H1 (cell line): ENCODE results near the gene AP5Z1. TPM values are rescaled to one million over a fixed set of nuclear protein-coding genes. Genes with fewer than 3 reads are reported as not detected.
"Not testable (repeated sequence)": the region's sequence is repeated elsewhere in the genome, so short reads cannot be mapped to it uniquely, and the experiment has no call there.

Experiments
- CTCF ChIA-PET: fragments of 300-600 bp; sonication (Branson Sonifier 250); formaldehyde crosslinking; loops from one replicate; lab custom pipeline; 2021; ENCODE audit not compliant: partially characterized antibody; lab: Charles Lee
- POLR2A ChIA-PET: fragments of 300-600 bp; sonication (Branson Sonifier 250); formaldehyde crosslinking; loops from one replicate; lab custom pipeline; 2021; ENCODE audit warnings: inconsistent platforms; ENCODE audit not compliant: partially characterized antibody; lab: Charles Lee
- DNase-seq, 2 experiments: peaks; one replicate each; pipeline versions ENCODE4 v3.0.0 to v3.0.0-alpha.2; 2010 to 2022; ENCODE audit warnings: low spot score in 2 of 2, low read depth in 1 of 2, mixed read lengths in 1 of 2
- FAIRE-seq: peaks from 2 replicates; lab custom pipeline; 2011; peaks lifted over from hg19 to GRCh38; lab: Jason Lieb, UNC
- H2AFZ ChIP-seq: 2 replicates; pipeline ENCODE4 v1.8.1; 2012; ENCODE audit warnings: low read length, inconsistent platforms
- H2AK5ac ChIP-seq: 2 replicates; pipeline ENCODE4 v1.6.1; 2013; ENCODE audit warnings: low read depth, low read length
- H2BK120ac ChIP-seq: replicated peaks from 2 replicates; pipeline ENCODE3; 2013; ENCODE audit warnings: low read depth, low read length, inconsistent platforms
- H2BK12ac ChIP-seq: 2 replicates; pipeline ENCODE4 v1.6.1; 2013; ENCODE audit warnings: low read depth, low read length
- H2BK15ac ChIP-seq: 2 replicates; pipeline ENCODE4 v1.6.1; 2013; ENCODE audit warnings: low read length
- H2BK20ac ChIP-seq: 2 replicates; pipeline ENCODE4 v1.6.1; 2013; ENCODE audit warnings: low read length
- H2BK5ac ChIP-seq: 2 replicates; pipeline ENCODE4 v1.6.1; 2013; ENCODE audit warnings: low read depth, low read length
- H3K14ac ChIP-seq: 2 replicates; pipeline ENCODE4 v1.6.1; 2013; ENCODE audit warnings: inconsistent platforms; ENCODE audit not compliant: insufficient read length
- H3K18ac ChIP-seq: 2 replicates; pipeline ENCODE4 v1.6.1; 2013; ENCODE audit warnings: low read length; ENCODE audit errors: extremely low read depth
- H3K23ac ChIP-seq: 2 replicates; pipeline ENCODE4 v1.6.1; 2013; ENCODE audit warnings: inconsistent platforms; ENCODE audit not compliant: insufficient read length
- H3K23me2 ChIP-seq: 2 replicates; pipeline ENCODE4 v1.6.1; 2013; ENCODE audit warnings: low read depth, low read length
- H3K27ac ChIP-seq: 2 replicates; pipeline ENCODE4 v1.6.1; 2011; ENCODE audit warnings: low read depth, low read length, inconsistent platforms
- H3K27me3 ChIP-seq, 4 experiments: replicated peaks in 1 of 4; 1 replicate in 1 of 4; 2 replicates in 3 of 4; pipeline versions ENCODE4 v1.6.1 to v1.8.1; 2011 to 2013; ENCODE audit warnings: low read length in 3 of 4, mild to moderate bottlenecking in 3 of 4, inconsistent platforms in 2 of 4, mixed read lengths in 2 of 4, moderate library complexity in 1 of 4; ENCODE audit not compliant: control insufficient read depth in 3 of 4, insufficient read depth in 3 of 4; ENCODE audit errors: extremely low read depth in 1 of 4
- H3K36me3 ChIP-seq, 4 experiments: 2 replicates each; pipeline versions ENCODE4 v1.6.1 to v1.8.1; 2011 to 2013; ENCODE audit warnings: mild to moderate bottlenecking in 4 of 4, low read length in 3 of 4, moderate library complexity in 2 of 4, control low read depth in 1 of 4, inconsistent platforms in 1 of 4; ENCODE audit not compliant: insufficient read depth in 4 of 4, control insufficient read depth in 2 of 4
- H3K4ac ChIP-seq: replicated peaks from 2 replicates; pipeline ENCODE3; 2013; ENCODE audit warnings: low read length, low read depth, mixed read lengths, inconsistent platforms; ENCODE audit not compliant: insufficient read length
- H3K4me1 ChIP-seq, 4 experiments: replicated peaks in 1 of 4; 1 replicate in 1 of 4; 2 replicates in 3 of 4; pipeline versions ENCODE4 v1.6.1 to v1.8.1; 2011 to 2013; ENCODE audit warnings: low read length in 3 of 4, inconsistent platforms in 2 of 4, mixed read lengths in 1 of 4; ENCODE audit not compliant: insufficient read depth in 4 of 4, control insufficient read depth in 3 of 4
- H3K4me2 ChIP-seq, 2 experiments: 2 replicates each; pipeline versions ENCODE4 v1.6.1 to v1.8.1; 2011 to 2013; ENCODE audit warnings: low read depth in 2 of 2, low read length in 2 of 2, control low read depth in 1 of 2, inconsistent platforms in 1 of 2, mild to moderate bottlenecking in 1 of 2; ENCODE audit not compliant: insufficient read depth in 1 of 2
- H3K4me3 ChIP-seq, 4 experiments: fragments of 200-600, 300-600 bp in 1 of 4; sonication (generic), shearing (Covaris generic), sonication (Bioruptor Twin) in 1 of 4; 2 replicates each; pipeline versions ENCODE4 v1.5.1 to v1.8.1; 2011 to 2016; ENCODE audit warnings: low read length in 4 of 4, low read depth in 3 of 4, control low read depth in 2 of 4, inconsistent platforms in 2 of 4, mild to moderate bottlenecking in 2 of 4, mixed read lengths in 1 of 4, moderate library complexity in 1 of 4; ENCODE audit not compliant: insufficient read depth in 2 of 4; ENCODE audit errors: extremely low read depth in 1 of 4
- H3K56ac ChIP-seq: replicated peaks from 2 replicates; pipeline ENCODE3; 2013; ENCODE audit warnings: low read depth, mild to moderate bottlenecking, mixed read lengths, low read length, inconsistent platforms; ENCODE audit not compliant: insufficient read length
- H3K79me1 ChIP-seq: 2 replicates; pipeline ENCODE4 v1.6.1; 2013; ENCODE audit warnings: low read depth, low read length, control low read depth
- H3K79me2 ChIP-seq, 2 experiments: 2 replicates each; pipeline versions ENCODE4 v1.6.1 to v1.8.1; 2012 to 2013; ENCODE audit warnings: low read length in 2 of 2, mild to moderate bottlenecking in 2 of 2, inconsistent platforms in 1 of 2; ENCODE audit not compliant: insufficient read depth in 2 of 2, control insufficient read depth in 1 of 2
- H3K9ac ChIP-seq, 4 experiments: replicated peaks in 1 of 4; 1 replicate in 1 of 4; 2 replicates in 3 of 4; pipeline versions ENCODE4 v1.6.1 to v1.8.1; 2011 to 2013; ENCODE audit warnings: low read depth in 3 of 4, low read length in 3 of 4, control low read depth in 2 of 4, mild to moderate bottlenecking in 2 of 4, moderate library complexity in 2 of 4, inconsistent platforms in 1 of 4; ENCODE audit errors: extremely low read depth in 1 of 4
- H3K9me3 ChIP-seq, 2 experiments: 2 replicates each; pipeline versions ENCODE4 v1.6.1 to v1.8.1; 2012 to 2013; ENCODE audit warnings: mild to moderate bottlenecking in 2 of 2, moderate library complexity in 2 of 2, control low read depth in 1 of 2, inconsistent platforms in 1 of 2, low read depth in 1 of 2, low read length in 1 of 2, mixed read lengths in 1 of 2; ENCODE audit not compliant: insufficient read depth in 2 of 2
- H4K20me1 ChIP-seq, 2 experiments: replicated peaks in 1 of 2; 2 replicates each; pipeline versions ENCODE3 to v1.8.1; 2011 to 2013; ENCODE audit warnings: inconsistent platforms in 2 of 2, low read length in 2 of 2, mild to moderate bottlenecking in 1 of 2; ENCODE audit not compliant: insufficient read depth in 2 of 2, control insufficient read depth in 1 of 2
- H4K5ac ChIP-seq: 2 replicates; pipeline ENCODE4 v1.6.1; 2013; ENCODE audit warnings: low read length, low read depth, mixed read lengths, inconsistent platforms; ENCODE audit not compliant: insufficient read length
- H4K8ac ChIP-seq: 2 replicates; pipeline ENCODE4 v1.8.0; 2013; ENCODE audit warnings: mild to moderate bottlenecking, moderate library complexity, low read length, inconsistent platforms; ENCODE audit not compliant: insufficient read depth; ENCODE audit errors: extremely low read depth
- H4K91ac ChIP-seq: replicated peaks from 2 replicates; pipeline ENCODE3; 2013; ENCODE audit warnings: low read length, mixed read lengths, inconsistent platforms; ENCODE audit not compliant: insufficient read length
- CBX5 ChIP-seq: fragments of 300-800, 300-1000 bp; sonication (generic); IDR thresholded peaks from 2 replicates; pipeline ENCODE4 v1.7.1; 2016; ENCODE audit warnings: antibody characterized with exemption, low read length, low read depth
- MAX ChIP-seq: IDR thresholded peaks from 2 replicates; pipeline ENCODE4 v1.6.1; 2012; ENCODE audit warnings: inconsistent platforms
- RFX5 ChIP-seq: IDR thresholded peaks from 2 replicates; pipeline ENCODE4 v1.6.1; 2011; ENCODE audit warnings: low read depth, low read length, improper control_type of control experiment, borderline replicate concordance
- RXRA ChIP-seq: IDR thresholded peaks from 2 replicates; pipeline ENCODE4 v1.6.1; 2011; ENCODE audit warnings: low read depth, mild to moderate bottlenecking, low read length, moderate library complexity; ENCODE audit not compliant: insufficient read depth
- SIX5 ChIP-seq: IDR thresholded peaks from 2 replicates; pipeline ENCODE4 v1.6.1; 2011; ENCODE audit warnings: mild to moderate bottlenecking, low read depth, low read length
- whole genome bisulfite sequencing, 2 experiments: shearing (Covaris generic) in 1 of 2; methylation state at CpG; one replicate each; pipeline versions ENCODE4 v1.1.6 to v1.1.7; 2013 to 2015; ENCODE audit warnings: low lambda C conversion rate in 2 of 2, mixed read lengths in 2 of 2, inconsistent platforms in 1 of 2, low coverage in 1 of 2, missing lambda C conversion rate in 1 of 2; ENCODE audit not compliant: insufficient replicate concordance in 2 of 2, insufficient coverage in 1 of 2, insufficient read length in 1 of 2; ENCODE audit errors: extremely low coverage in 1 of 2, missing lambda C conversion rate in 1 of 2; 5-methylcytosine and 5-hydroxymethylcytosine counted together
- polyA plus RNA-seq, 7 experiments: library from polyadenylated mRNA; depleted of rRNA in 3 of 7; stranded (reverse) in 5 of 7; unstranded in 2 of 7; fragments of >200 nt in 5 of 7; fragments of 200-250 nt in 2 of 7; gene quantifications; 1 replicate in 5 of 7; 2 replicates in 1 of 7; 4 replicates in 1 of 7; pipeline versions ENCODE4 v1.2.1 to v1.2.3, GENCODE V29; 2011 to 2013; ENCODE audit warnings: missing spikeins in 2 of 7, mixed read lengths in 2 of 7
- total RNA-seq: library from RNA; stranded (reverse); fragmentation: NEBNext Ultra II Directional; extraction: Animal tissue kit (Norgen Biotek cat#: 25700); gene quantifications from 2 replicates; pipeline ENCODE4 v1.2.1, GENCODE V29; 2021

Gene AP5Z1
- total and polyA plus RNA-seq, 2 of the 8 experiments (the other 6 are each of a cell fraction or from before 2014, with no cell fraction given), result 24.0 to 24.7 TPM

DNA sequence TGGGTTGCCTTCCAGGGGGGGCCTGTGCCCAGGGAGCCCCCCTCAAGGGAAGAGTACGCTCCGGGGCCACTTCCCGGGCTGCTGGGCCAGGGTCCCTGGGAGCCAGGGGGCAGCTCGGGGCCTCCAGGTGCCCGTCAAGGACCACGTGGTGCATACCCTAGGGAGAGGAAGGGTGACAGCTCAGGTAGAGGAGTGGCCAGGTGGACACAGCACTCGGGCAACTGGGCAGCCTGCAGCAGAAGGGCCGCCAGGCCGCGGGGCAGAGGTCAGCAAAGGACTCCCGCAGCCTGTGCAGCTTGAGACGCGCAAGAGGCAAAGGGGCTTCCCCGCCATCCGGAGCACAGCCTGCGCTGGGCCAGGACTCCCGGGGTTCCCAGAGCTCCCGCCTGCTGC is 26.4 kb downstream of the AP5Z1 start (continued):
- no peak for TF ChIP-seq RFX5
- no peak for TF ChIP-seq RXRA
- no peak for TF ChIP-seq CBX5
- TF ChIP-seq SIX5, result no peak
- no peak for TF ChIP-seq MAX
- TF ChIP-seq, all 59 proteins: peak for 0

DNA sequence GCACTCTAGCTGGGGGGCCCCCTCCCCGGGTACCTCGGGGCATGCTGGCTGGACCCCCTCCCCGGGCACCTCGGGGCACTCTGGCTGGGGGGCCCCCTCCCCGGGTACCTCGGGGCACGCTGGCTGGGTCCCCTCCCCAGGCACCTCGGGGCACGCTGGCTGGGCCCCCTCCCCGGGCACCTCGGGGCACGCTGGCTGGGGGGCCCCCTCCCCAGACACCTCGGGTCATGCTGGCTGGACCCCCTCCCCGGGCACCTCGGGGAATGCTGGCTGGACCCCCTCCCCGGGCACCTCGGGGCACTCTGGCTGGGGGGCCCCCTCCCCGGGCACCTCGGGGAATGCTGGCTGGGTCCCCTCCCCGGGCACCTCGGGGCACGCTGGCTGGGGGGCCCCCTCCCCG is 27.2 kb downstream of the AP5Z1 start:
- not testable (repeated sequence) for H2BK20ac ChIP-seq

More for the DNA sequence above, 27.2 kb downstream of the AP5Z1 start:
- H3K79me1 ChIP-seq, H3K4me3 ChIP-seq, H3K36me3 ChIP-seq, H3K9me3 ChIP-seq, H3K9ac ChIP-seq, H3K56ac ChIP-seq, H2BK15ac ChIP-seq, H4K20me1 ChIP-seq, H3K4me2 ChIP-seq, H3K27me3 ChIP-seq, H3K23me2 ChIP-seq, H2AK5ac ChIP-seq, H2BK5ac ChIP-seq, H4K8ac ChIP-seq, H3K79me2 ChIP-seq, H3K18ac ChIP-seq, H3K14ac ChIP-seq, DNase-seq, H2AFZ ChIP-seq, FAIRE-seq, H3K23ac ChIP-seq, H3K27ac ChIP-seq, H3K4me1 ChIP-seq, H2BK12ac ChIP-seq, H2BK120ac ChIP-seq, H4K5ac ChIP-seq, H4K91ac ChIP-seq, H3K4ac ChIP-seq: not testable (repeated sequence)
- POLR2A ChIA-PET, result interaction anchor here (1.8 kb wide), 1 partner anchor 10 kb away, joined by 7 read pairs; no protein-coding TSS in a partner anchor
- CTCF ChIA-PET, result interaction anchor here (8.0 kb wide), 1 partner anchor 283 kb away, joined by 65 read pairs; no protein-coding TSS in a partner anchor
- WGBS, 2 experiments, result no CpG with 5 or more reads among the region's 23 CpGs
